SU-DHL-6 (cell line): ENCODE results near the gene ABCA3.
"Not testable (repeated sequence)": the region's sequence is repeated elsewhere in the genome, so short reads cannot be mapped to it uniquely, and the experiment has no call there.

Experiments
- H2AFZ ChIP-seq: fragments of 200-600 bp; sonication (generic); 2 replicates; pipeline ENCODE4 v1.6.1; 2014; ENCODE audit warnings: low read depth, mild to moderate bottlenecking, moderate library complexity, mixed read lengths, antibody characterized with exemption, low read length; ENCODE audit not compliant: severe bottlenecking
- H3F3A ChIP-seq: fragments of 200-600 bp; shearing (Covaris generic); 2 replicates; pipeline ENCODE4 v1.6.0; 2016; ENCODE audit warnings: antibody characterized with exemption, mild to moderate bottlenecking; ENCODE audit not compliant: insufficient read depth
- H3K27ac ChIP-seq: fragments of 200-600 bp; sonication (generic); 2 replicates; pipeline ENCODE4 v1.5.1; 2016; ENCODE audit warnings: low read depth, mild to moderate bottlenecking, low read length, moderate library complexity, mixed read lengths
- H3K27me3 ChIP-seq: fragments of 200-600 bp; sonication (generic), shearing (Covaris generic); 2 replicates; pipeline ENCODE4 v1.6.0; 2014; ENCODE audit warnings: mild to moderate bottlenecking, low read length
- H3K36me3 ChIP-seq: fragments of 200-600 bp; sonication (generic); 2 replicates; pipeline ENCODE4 v1.6.1; 2014; ENCODE audit warnings: mild to moderate bottlenecking, low read length, mixed read lengths
- H3K4me2 ChIP-seq: fragments of 300-600, 200-600 bp; shearing (Covaris generic), sonication (generic); 2 replicates; pipeline ENCODE4 v1.6.0; 2014; ENCODE audit warnings: low read length, low read depth, mild to moderate bottlenecking; ENCODE audit not compliant: poor library complexity, severe bottlenecking
- H3K4me3 ChIP-seq: fragments of 200-600 bp; sonication (generic); 2 replicates; pipeline ENCODE4 v1.5.1; 2014; ENCODE audit warnings: antibody characterized with exemption, low read length, mild to moderate bottlenecking, mixed read lengths; ENCODE audit not compliant: insufficient read depth, poor library complexity, severe bottlenecking
- H3K79me2 ChIP-seq: fragments of 200-600 bp; sonication (generic); 2 replicates; pipeline ENCODE4 v1.6.1; 2014; ENCODE audit warnings: mild to moderate bottlenecking, low read length, moderate library complexity; ENCODE audit not compliant: insufficient read depth
- H3K9ac ChIP-seq: fragments of 200-600 bp; sonication (generic); 2 replicates; pipeline ENCODE4 v1.7.0; 2014; ENCODE audit warnings: mild to moderate bottlenecking, low read length
- H3K9me2 ChIP-seq: fragments of 200-600 bp; sonication (generic); replicated peaks from 2 replicates; pipeline ENCODE4 v1.6.1; 2014; ENCODE audit warnings: low read length; ENCODE audit not compliant: insufficient read depth
- H3K9me3 ChIP-seq: fragments of 200-600 bp; sonication (generic); 2 replicates; pipeline ENCODE4 v1.6.1; 2014; ENCODE audit warnings: low read length, mixed read lengths; ENCODE audit not compliant: insufficient read depth
- H4K20me1 ChIP-seq: fragments of 200-600 bp; sonication (generic); 2 replicates; pipeline ENCODE4 v1.6.1; 2014; ENCODE audit warnings: low read depth, mild to moderate bottlenecking, antibody characterized with exemption, low read length, moderate library complexity, mixed read lengths
- CTCF ChIP-seq: fragments of 200-600 bp; sonication (generic); IDR thresholded peaks from one replicate; pipeline ENCODE4 v1.5.1; 2017; ENCODE audit warnings: antibody characterized with exemption, mild to moderate bottlenecking, low read length, moderate library complexity; ENCODE audit not compliant: insufficient read depth, poor library complexity, severe bottlenecking
- EZH2phosphoT487 ChIP-seq: fragments of 200-600 bp; sonication (generic), shearing (Covaris generic); conservative IDR thresholded peaks from 2 replicates; pipeline ENCODE4 v1.6.1; 2018; ENCODE audit warnings: mild to moderate bottlenecking, antibody characterized with exemption, low read length, moderate library complexity, mixed read lengths

ABCA3 gene

GRCh38 chr16:2243031-2243528 is 97.4 kb downstream of the ABCA3 start:
- Histone ChIP-seq H2AFZ (no peak overlapping the region), H3K4me3 (no peak overlapping the region), H4K20me1 (no peaks in the 10 kb centered on the region), H3K9ac (no peak overlapping the region), H3K27me3 (no peaks in the 10 kb centered on the region), H3K4me2 (no peak overlapping the region), H3K9me2 (no peaks in the 10 kb centered on the region), H3K27ac (no peak overlapping the region), H3K9me3 (no peaks in the 10 kb centered on the region), H3K36me3 (no peaks in the 10 kb centered on the region), H3F3A (peaks cover 4% of the 10 kb centered on the region; the same call in 1 of the 2 replicates), H3K79me2 (no peaks in the 10 kb centered on the region)
- TF ChIP-seq CTCF (no peak), EZH2phosphoT487 (no peak)

GRCh38 chr16:2242598-2242997 is 97.9 kb downstream of the ABCA3 start:
- no peaks in the 10 kb centered on the region for H3K36me3 ChIP-seq
- no peaks in the 10 kb centered on the region for H3K79me2 ChIP-seq

GRCh38 chr16:2240331-2240730 is 100.2 kb downstream of the ABCA3 start:
- H4K20me1 ChIP-seq, H2AFZ ChIP-seq, H3K9me2 ChIP-seq, H3K9ac ChIP-seq, H3K36me3 ChIP-seq, H3K4me3 ChIP-seq, H3K79me2 ChIP-seq, H3K9me3 ChIP-seq, H3K27ac ChIP-seq, H3F3A ChIP-seq, H3K27me3 ChIP-seq, H3K4me2 ChIP-seq: not testable (repeated sequence)

More at GRCh38 chr16:2242598-2242997, 97.9 kb downstream of the ABCA3 start:
- Histone ChIP-seq H3K9ac (no peak overlapping the region), H3F3A (peaks cover 4% of the 10 kb centered on the region; the same call in 1 of the 2 replicates), H3K27me3 (no peaks in the 10 kb centered on the region), H3K27ac (no peak overlapping the region), H3K9me2 (no peaks in the 10 kb centered on the region), H2AFZ (no peak overlapping the region), H3K4me3 (no peak overlapping the region), H3K4me2 (no peak overlapping the region), H4K20me1 (no peaks in the 10 kb centered on the region), H3K9me3 (no peaks in the 10 kb centered on the region)
- TF ChIP-seq EZH2phosphoT487 (no peak), CTCF (no peak)

GRCh38 chr16:2238838-2239675 is 101.5 kb downstream of the ABCA3 start:
- H3K4me3 ChIP-seq: no peak overlapping the region
- no peak overlapping the region for H3K9ac ChIP-seq
- no peak for TF ChIP-seq EZH2phosphoT487
- H3K36me3 ChIP-seq: no peaks in the 10 kb centered on the region
- no peak overlapping the region for H2AFZ ChIP-seq
- H3K9me3 ChIP-seq: no peaks in the 10 kb centered on the region
- H3K27ac ChIP-seq: no peak overlapping the region
- H3F3A ChIP-seq: peaks cover 4% of the 10 kb centered on the region; the same call in 1 of the 2 replicates
- H3K4me2 ChIP-seq: no peak overlapping the region
- no peaks in the 10 kb centered on the region for H4K20me1 ChIP-seq
- H3K9me2 ChIP-seq: no peaks in the 10 kb centered on the region
- H3K79me2 ChIP-seq: no peaks in the 10 kb centered on the region
- H3K27me3 ChIP-seq: no peaks in the 10 kb centered on the region
